ENCODE data around the gene TMEM158.

DNA sequence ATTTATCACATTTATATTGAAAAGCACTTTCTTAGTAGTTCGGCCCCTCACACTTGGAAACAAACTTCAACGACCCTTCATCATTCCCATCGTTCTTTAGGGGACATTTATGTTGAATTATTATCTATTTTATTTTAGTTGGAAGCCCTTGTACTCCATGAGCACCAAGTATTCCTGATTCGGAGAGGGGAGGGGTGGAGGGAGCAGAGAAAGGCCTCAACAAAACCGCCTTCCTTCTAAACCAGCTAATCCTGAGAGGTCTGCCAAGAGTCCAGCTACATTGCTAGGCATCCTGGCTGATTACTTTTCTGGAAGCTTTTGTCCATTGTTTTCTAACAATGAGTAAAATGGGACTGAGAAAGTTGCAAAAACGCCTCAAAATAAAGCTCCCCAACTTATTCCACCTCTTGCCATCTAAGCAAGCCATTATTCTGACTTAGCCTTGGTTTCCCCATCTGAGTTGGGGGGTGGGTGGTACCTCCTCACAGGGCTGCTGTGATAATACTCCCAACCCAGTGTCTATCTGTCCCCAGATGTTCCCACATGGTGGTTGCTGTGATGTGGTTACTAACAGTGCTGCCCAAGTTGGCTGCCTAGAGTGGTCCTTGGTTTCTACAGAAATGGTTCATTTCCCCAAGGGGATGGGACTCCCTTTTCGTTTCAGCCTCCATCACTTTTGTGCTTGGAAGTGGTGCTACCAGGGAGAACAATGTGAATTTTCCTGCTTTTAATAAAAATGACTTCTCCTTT is 1.2 kb upstream of the TMEM158 start:
- TF ChIP-seq, protein P1, sequence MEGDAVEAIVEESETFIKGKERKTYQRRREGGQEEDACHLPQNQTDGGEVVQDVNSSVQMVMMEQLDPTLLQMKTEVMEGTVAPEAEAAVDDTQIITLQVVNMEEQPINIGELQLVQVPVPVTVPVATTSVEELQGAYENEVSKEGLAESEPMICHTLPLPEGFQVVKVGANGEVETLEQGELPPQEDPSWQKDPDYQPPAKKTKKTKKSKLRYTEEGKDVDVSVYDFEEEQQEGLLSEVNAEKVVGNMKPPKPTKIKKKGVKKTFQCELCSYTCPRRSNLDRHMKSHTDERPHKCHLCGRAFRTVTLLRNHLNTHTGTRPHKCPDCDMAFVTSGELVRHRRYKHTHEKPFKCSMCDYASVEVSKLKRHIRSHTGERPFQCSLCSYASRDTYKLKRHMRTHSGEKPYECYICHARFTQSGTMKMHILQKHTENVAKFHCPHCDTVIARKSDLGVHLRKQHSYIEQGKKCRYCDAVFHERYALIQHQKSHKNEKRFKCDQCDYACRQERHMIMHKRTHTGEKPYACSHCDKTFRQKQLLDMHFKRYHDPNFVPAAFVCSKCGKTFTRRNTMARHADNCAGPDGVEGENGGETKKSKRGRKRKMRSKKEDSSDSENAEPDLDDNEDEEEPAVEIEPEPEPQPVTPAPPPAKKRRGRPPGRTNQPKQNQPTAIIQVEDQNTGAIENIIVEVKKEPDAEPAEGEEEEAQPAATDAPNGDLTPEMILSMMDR (IDR thresholded peaks at IDR 0.05): no peak
- TF ChIP-seq POLR2A (IDR thresholded peaks at IDR 0.05): no peak

Measured in sigmoid colon (tissue), 3 donors.